K562 (cell line): Measurements from ENCODE around the gene NIPAL4. TPM values are rescaled to one million over a fixed set of nuclear protein-coding genes. Genes with fewer than 3 reads are reported as not detected.

Source experiments
- ARID2 ChIP-seq: fragments of 450-650 bp; IDR thresholded peaks from 2 replicates; pipeline ENCODE4 v1.6.1; 2017; ENCODE audit warnings: antibody characterized with exemption, mild to moderate bottlenecking
- ATF7 ChIP-seq: fragments of 450-650 bp; IDR thresholded peaks from 2 replicates; pipeline ENCODE4 v1.7.1; 2014; ENCODE audit warnings: mild to moderate bottlenecking, moderate library complexity
- BCOR ChIP-seq: fragments of 450-650 bp; IDR thresholded peaks from 2 replicates; pipeline ENCODE4 v1.6.1; 2016
- FOXA3 ChIP-seq, 2 experiments: fragments of 450-650 bp in 1 of 2; sonication (generic) in 1 of 2; formaldehyde crosslinking; IDR thresholded peaks in 1 of 2; conservative IDR thresholded peaks in 1 of 2; 2 replicates each; pipeline versions ENCODE4 v1.4.0 to v1.8.0; 2020 to 2022; ENCODE audit warnings: mild to moderate bottlenecking in 2 of 2, missing genetic modification reagents in 1 of 2
- JUN ChIP-seq, 2 experiments: sonication (generic) in 1 of 2; formaldehyde crosslinking in 1 of 2; IDR thresholded peaks; 2 replicates each; pipeline versions ENCODE4 v1.6.1 to v1.8.0; 2012 to 2022; ENCODE audit warnings: borderline replicate concordance in 2 of 2, mild to moderate bottlenecking in 2 of 2, improper control_type of control experiment in 1 of 2, low read depth in 1 of 2, low read length in 1 of 2, missing genetic modification reagents in 1 of 2
- LEF1 ChIP-seq: fragments of 450-650 bp; IDR thresholded peaks from 2 replicates; pipeline ENCODE4 v1.6.1; 2016; ENCODE audit warnings: mild to moderate bottlenecking
- MYC ChIP-seq, 2 experiments: fragments of 250-450 bp in 1 of 2; sonication (Bioruptor Pico) in 1 of 2; IDR thresholded peaks; 2 replicates each; pipeline versions ENCODE4 v1.5.1 to v1.6.1; 2012 to 2021; ENCODE audit warnings: low read depth in 2 of 2, borderline replicate concordance in 1 of 2, improper control_type of control experiment in 1 of 2, low read length in 1 of 2, mild to moderate bottlenecking in 1 of 2, moderate library complexity in 1 of 2
- NFE2 ChIP-seq: IDR thresholded peaks from 2 replicates; pipeline ENCODE4 v1.6.1; 2014; ENCODE audit warnings: antibody characterized with exemption, low read depth
- NFIC ChIP-seq: fragments of 450-650 bp; IDR thresholded peaks from 2 replicates; pipeline ENCODE4 v1.6.1; 2017; ENCODE audit warnings: mild to moderate bottlenecking, inconsistent platforms
- PURB ChIP-seq: sonication (generic); formaldehyde crosslinking; IDR thresholded peaks from 2 replicates; pipeline ENCODE4 v1.9.0; 2021; ENCODE audit warnings: low read depth, mild to moderate bottlenecking, missing genetic modification reagents
- SNRNP70 ChIP-seq: fragments of 200-400 bp; formaldehyde crosslinking; optimal IDR thresholded peaks from 2 replicates; pipeline ENCODE3; 2017; ENCODE audit warnings: low read depth, low read length
- WHSC1 ChIP-seq: IDR thresholded peaks from one replicate; pipeline ENCODE4 v1.6.1; 2012; ENCODE audit warnings: low read length, control low read depth, inconsistent platforms
- ZNF146 ChIP-seq: IDR thresholded peaks from one replicate; pipeline ENCODE4 v1.6.1; 2018; ENCODE audit warnings: missing compliant biosample characterization; ENCODE audit not compliant: unreplicated experiment
- ZNF263 ChIP-seq: sonication (generic); formaldehyde crosslinking; IDR thresholded peaks from 2 replicates; pipeline ENCODE4 v1.8.0; 2022; ENCODE audit warnings: mild to moderate bottlenecking, missing genetic modification reagents, borderline replicate concordance
- ZNF282 ChIP-seq: sonication (generic); formaldehyde crosslinking; IDR thresholded peaks from 2 replicates; pipeline ENCODE4 v1.8.1; 2023; ENCODE audit warnings: missing genetic modification reagents
- ZNF507 ChIP-seq: conservative IDR thresholded peaks from 2 replicates; pipeline ENCODE4 v1.6.1; 2017; ENCODE audit warnings: missing genetic modification characterization, missing compliant biosample characterization
- polyA plus RNA-seq, 8 experiments: library from polyadenylated mRNA; depleted of rRNA in 4 of 8; stranded (reverse) in 5 of 8; unstranded in 3 of 8; fragments of >200 nt; fragmentation: Nextera tagmentation in 2 of 8; fragmentation: Illumina TruSeq in 1 of 8; extraction: Ambion mirVana in 2 of 8; extraction: Trizol in 1 of 8; gene quantifications; 2 replicates each; pipeline versions ENCODE4 v1.2.1 to v1.2.3, GENCODE V29; 2011 to 2014; ENCODE audit warnings: inconsistent platforms in 1 of 8, missing spikeins in 1 of 8
- total RNA-seq, 7 experiments: library from RNA; depleted of rRNA in 6 of 7; stranded (reverse); fragments of >200 nt in 6 of 7; fragmentation: Illumina TruSeq in 2 of 7; extraction: Trizol in 2 of 7; gene quantifications; 2 replicates each; pipeline versions ENCODE4 v1.2.1 to v1.2.3, GENCODE V29; 2011 to 2021; ENCODE audit warnings: low replicate concordance in 1 of 7
- TF ChIP-seq, protein P1 (sequence below), 3 experiments: IDR thresholded peaks in 2 of 3; conservative IDR thresholded peaks in 1 of 3; 2 replicates each; pipeline ENCODE4 v1.5.1; 2011 to 2012; ENCODE audit warnings: low read length in 3 of 3, mild to moderate bottlenecking in 3 of 3, control low read depth in 2 of 3, improper control_type of control experiment in 1 of 3, inconsistent platforms in 1 of 3, low read depth in 1 of 3, mixed read lengths in 1 of 3, moderate library complexity in 1 of 3; ENCODE audit not compliant: insufficient read depth in 2 of 3
- TF ChIP-seq, protein P2 (sequence below), 2 experiments: IDR thresholded peaks in 1 of 2; conservative IDR thresholded peaks in 1 of 2; 2 replicates each; pipeline ENCODE4 v1.6.1; 2016; ENCODE audit warnings: low read depth in 2 of 2, mild to moderate bottlenecking in 1 of 2, missing compliant biosample characterization in 1 of 2, missing genetic modification characterization in 1 of 2, moderate library complexity in 1 of 2
- TF ChIP-seq, protein P3 (sequence below), 2 experiments: fragments of 200-800 bp in 1 of 2; sonication (Bioruptor generic) in 1 of 2; sonication (generic) in 1 of 2; formaldehyde crosslinking in 1 of 2; IDR thresholded peaks in 1 of 2; conservative IDR thresholded peaks in 1 of 2; 2 replicates each; pipeline versions ENCODE4 v1.5.0 to v1.6.1; 2016 to 2020; ENCODE audit warnings: missing compliant biosample characterization in 1 of 2, missing genetic modification characterization in 1 of 2, missing genetic modification reagents in 1 of 2
- TF ChIP-seq, protein P4 (sequence below): fragments of 250-450 bp; sonication (Bioruptor Pico); IDR thresholded peaks from 2 replicates; pipeline ENCODE4 v1.5.0; 2021

NIPAL4 gene
- total and polyA plus RNA-seq, 9 of the 15 experiments (the other 6 are each of a cell fraction or from before 2014, with no cell fraction given), result not detected

DNA sequence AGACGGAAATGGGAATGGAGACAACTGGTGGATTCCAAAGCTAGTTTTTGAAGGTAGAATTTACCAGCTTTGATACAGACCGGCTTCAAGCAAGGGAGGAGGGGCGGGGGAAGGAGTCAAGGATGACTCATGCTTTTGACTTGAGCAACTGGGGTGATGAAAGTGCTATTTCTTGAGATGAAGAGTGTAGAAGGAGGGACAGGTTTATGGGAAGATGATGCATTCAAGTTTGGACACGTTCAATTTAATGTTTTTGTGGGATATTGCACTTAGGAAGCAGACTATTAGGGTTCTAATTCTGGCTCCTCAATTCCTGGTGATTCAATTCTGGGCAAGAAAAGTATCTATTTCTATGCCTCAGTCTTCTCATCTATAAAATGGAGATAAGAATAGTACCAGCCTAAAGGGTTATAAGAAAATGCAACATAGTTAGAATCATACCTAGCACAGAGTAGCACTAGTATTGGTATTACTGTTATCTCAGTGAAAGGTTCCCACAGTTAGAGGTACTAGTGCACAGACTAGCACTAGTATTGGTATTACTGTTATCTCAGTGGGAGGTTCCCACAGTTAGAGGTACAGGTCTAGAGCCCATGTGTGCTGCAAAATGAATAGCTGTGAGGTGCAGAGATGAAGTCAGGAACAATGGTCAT, 4.6 kb downstream of the NIPAL4 start (continued):
- TF ChIP-seq JUN (IDR thresholded peaks at IDR 0.05; ENCODE audit: borderline replicate concordance, low read depth, low read length) (peak; percentile 96), JUN (CRISPR knock-in tag; IDR thresholded peaks at IDR 0.05; ENCODE audit: borderline replicate concordance) (no peak), WHSC1 (no peak), FOXA3 (CRISPR knock-in tag; conservative IDR thresholded peaks at IDR 0.05 in 1 of 2, IDR thresholded peaks at IDR 0.05 in 1 of 2) (no peak), PURB (no peak), ATF7 (peak; percentile 49; the same call in 1 of the 2 replicates), MYC (IDR thresholded peaks at IDR 0.05; ENCODE audit: low read depth, low read length) (no peak), MYC (CRISPR knock-in tag; IDR thresholded peaks at IDR 0.05; ENCODE audit: borderline replicate concordance, low read depth) (no peak), LEF1 (peak; percentile 42; the same call in 1 of the 2 replicates), ZNF263 (CRISPR knock-in tag) (no peak), ARID2 (no peak), SNRNP70 (no peak), BCOR (peak; percentile 90), ZNF146 (CRISPR knock-in tag) (no peak), ZNF282 (CRISPR knock-in tag) (no peak), ZNF507 (no peak), NFE2 (peak; percentile 82), NFIC (no peak)
- TF ChIP-seq, protein P1, sequence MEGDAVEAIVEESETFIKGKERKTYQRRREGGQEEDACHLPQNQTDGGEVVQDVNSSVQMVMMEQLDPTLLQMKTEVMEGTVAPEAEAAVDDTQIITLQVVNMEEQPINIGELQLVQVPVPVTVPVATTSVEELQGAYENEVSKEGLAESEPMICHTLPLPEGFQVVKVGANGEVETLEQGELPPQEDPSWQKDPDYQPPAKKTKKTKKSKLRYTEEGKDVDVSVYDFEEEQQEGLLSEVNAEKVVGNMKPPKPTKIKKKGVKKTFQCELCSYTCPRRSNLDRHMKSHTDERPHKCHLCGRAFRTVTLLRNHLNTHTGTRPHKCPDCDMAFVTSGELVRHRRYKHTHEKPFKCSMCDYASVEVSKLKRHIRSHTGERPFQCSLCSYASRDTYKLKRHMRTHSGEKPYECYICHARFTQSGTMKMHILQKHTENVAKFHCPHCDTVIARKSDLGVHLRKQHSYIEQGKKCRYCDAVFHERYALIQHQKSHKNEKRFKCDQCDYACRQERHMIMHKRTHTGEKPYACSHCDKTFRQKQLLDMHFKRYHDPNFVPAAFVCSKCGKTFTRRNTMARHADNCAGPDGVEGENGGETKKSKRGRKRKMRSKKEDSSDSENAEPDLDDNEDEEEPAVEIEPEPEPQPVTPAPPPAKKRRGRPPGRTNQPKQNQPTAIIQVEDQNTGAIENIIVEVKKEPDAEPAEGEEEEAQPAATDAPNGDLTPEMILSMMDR (IDR thresholded peaks at IDR 0.05 in 2 of 3, conservative IDR thresholded peaks at IDR 0.05 in 1 of 3; ENCODE audit: insufficient read depth in 2 of 3, low read depth in 1 of 3, low read length in 3 of 3), result no peak
- TF ChIP-seq, protein P2, sequence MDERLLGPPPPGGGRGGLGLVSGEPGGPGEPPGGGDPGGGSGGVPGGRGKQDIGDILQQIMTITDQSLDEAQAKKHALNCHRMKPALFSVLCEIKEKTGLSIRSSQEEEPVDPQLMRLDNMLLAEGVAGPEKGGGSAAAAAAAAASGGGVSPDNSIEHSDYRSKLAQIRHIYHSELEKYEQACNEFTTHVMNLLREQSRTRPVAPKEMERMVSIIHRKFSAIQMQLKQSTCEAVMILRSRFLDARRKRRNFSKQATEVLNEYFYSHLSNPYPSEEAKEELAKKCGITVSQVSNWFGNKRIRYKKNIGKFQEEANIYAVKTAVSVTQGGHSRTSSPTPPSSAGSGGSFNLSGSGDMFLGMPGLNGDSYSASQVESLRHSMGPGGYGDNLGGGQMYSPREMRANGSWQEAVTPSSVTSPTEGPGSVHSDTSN (CRISPR knock-in tag; IDR thresholded peaks at IDR 0.05; ENCODE audit: low read depth), result no peak
- TF ChIP-seq, protein P2 (tag; conservative IDR thresholded peaks at IDR 0.05; ENCODE audit: low read depth), result peak; percentile 76
- TF ChIP-seq, protein P3, sequence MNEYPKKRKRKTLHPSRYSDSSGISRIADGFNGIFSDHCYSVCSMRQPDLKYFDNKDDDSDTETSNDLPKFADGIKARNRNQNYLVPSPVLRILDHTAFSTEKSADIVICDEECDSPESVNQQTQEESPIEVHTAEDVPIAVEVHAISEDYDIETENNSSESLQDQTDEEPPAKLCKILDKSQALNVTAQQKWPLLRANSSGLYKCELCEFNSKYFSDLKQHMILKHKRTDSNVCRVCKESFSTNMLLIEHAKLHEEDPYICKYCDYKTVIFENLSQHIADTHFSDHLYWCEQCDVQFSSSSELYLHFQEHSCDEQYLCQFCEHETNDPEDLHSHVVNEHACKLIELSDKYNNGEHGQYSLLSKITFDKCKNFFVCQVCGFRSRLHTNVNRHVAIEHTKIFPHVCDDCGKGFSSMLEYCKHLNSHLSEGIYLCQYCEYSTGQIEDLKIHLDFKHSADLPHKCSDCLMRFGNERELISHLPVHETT (CRISPR knock-in tag; conservative IDR thresholded peaks at IDR 0.05 in 1 of 2, IDR thresholded peaks at IDR 0.05 in 1 of 2), result no peak
- TF ChIP-seq, protein P4, sequence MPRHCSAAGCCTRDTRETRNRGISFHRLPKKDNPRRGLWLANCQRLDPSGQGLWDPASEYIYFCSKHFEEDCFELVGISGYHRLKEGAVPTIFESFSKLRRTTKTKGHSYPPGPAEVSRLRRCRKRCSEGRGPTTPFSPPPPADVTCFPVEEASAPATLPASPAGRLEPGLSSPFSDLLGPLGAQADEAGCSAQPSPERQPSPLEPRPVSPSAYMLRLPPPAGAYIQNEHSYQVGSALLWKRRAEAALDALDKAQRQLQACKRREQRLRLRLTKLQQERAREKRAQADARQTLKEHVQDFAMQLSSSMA, result no peak
